SK-N-SH (cell line): ENCODE results near the gene MID1.

Experiments
- CTCF ChIP-seq: fragments of 200-600 bp; sonication (generic); IDR thresholded peaks from 2 replicates; pipeline ENCODE4 v1.6.1; 2017; ENCODE audit warnings: antibody characterized with exemption, mild to moderate bottlenecking, moderate library complexity
- EP300 ChIP-seq, 2 experiments: IDR thresholded peaks; 2 replicates each; pipeline versions ENCODE4 v1.4.0 to v1.6.1; 2012; ENCODE audit warnings: borderline replicate concordance in 1 of 2, low read depth in 1 of 2, low read length in 1 of 2
- MXI1 ChIP-seq: IDR thresholded peaks from 2 replicates; pipeline ENCODE4 v1.6.1; 2012; ENCODE audit warnings: mild to moderate bottlenecking, low read depth, low read length, improper control_type of control experiment
- POLR2AphosphoS5 ChIP-seq: IDR thresholded peaks from 2 replicates; pipeline ENCODE4 v1.6.1; 2012; ENCODE audit warnings: low read depth, low read length
- RCOR1 ChIP-seq: fragments of 150-350 bp; IDR thresholded peaks from 2 replicates; pipeline ENCODE4 v1.6.1; 2017; ENCODE audit warnings: antibody characterized with exemption, low read length
- SMC3 ChIP-seq: IDR thresholded peaks from 2 replicates; pipeline ENCODE4 v1.6.1; 2012; ENCODE audit warnings: low read depth, low read length, improper control_type of control experiment
- TAF1 ChIP-seq: IDR thresholded peaks from 2 replicates; pipeline ENCODE4 v1.6.1; 2012; ENCODE audit warnings: low read depth, mild to moderate bottlenecking, low read length, moderate library complexity, borderline replicate concordance

- TF ChIP-seq RCOR1: no peak
- TF ChIP-seq CTCF: no peak
- TF ChIP-seq EP300 (IDR thresholded peaks at IDR 0.05; ENCODE audit: borderline replicate concordance in 1 of 2, low read depth in 1 of 2, low read length in 1 of 2): no peak
- TF ChIP-seq TAF1: no peak
- no peak for TF ChIP-seq MXI1
- no peak for TF ChIP-seq SMC3
- TF ChIP-seq POLR2AphosphoS5: no peak
These were observed 64.5 kb downstream of the MID1 start for GRCh38 chrX:10555846-10556245.
